Measurements from ENCODE around the gene RTL10. TPM values are rescaled to one million over a fixed set of nuclear protein-coding genes. Genes with fewer than 3 reads are reported as not detected.

The RTL10 gene
- total and polyA plus RNA-seq, 2 donors (not counting 1 experiment from before 2014, with no cell fraction given), result 6.4 to 15.2 TPM

DNA sequence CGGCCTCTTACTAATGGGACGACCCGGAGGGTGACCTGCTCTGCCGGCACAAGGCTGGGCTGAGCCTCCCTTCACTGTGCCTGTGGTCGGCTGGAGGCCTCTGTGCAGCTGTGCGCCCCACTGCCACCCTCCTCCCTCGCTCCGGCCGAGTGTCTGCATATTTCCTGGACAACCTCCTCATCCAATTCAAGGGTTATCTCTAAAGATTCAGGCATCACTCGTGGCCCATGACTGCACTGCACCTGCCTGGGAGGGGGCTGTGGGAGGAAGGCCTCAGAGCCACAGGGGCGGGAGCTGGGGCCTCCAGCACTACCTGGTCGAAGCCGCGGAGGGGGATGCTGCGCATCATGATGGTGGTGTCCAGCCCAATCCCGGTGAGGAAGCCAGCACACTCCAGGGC lies 43.1 kb upstream of the RTL10 start:
- Mint-ChIP-seq H3K27ac (no peak overlapping the region), H3K4me3 (no peak overlapping the region), H3K27me3 (no peaks in the 10 kb centered on the region), H3K4me1 (peaks cover 3% of the 10 kb centered on the region), H3K9me3 (ENCODE audit: insufficient read depth) (no peaks in the 10 kb centered on the region)
- Histone ChIP-seq H3K4me2 (replicated peaks; ENCODE audit: low read depth, low read length, poor library complexity, severe bottlenecking) (no peak overlapping the region), H4K20me1 (ENCODE audit: control insufficient read depth, insufficient read depth, low read length, poor library complexity, severe bottlenecking) (no peaks in the 10 kb centered on the region), H3K36me3 (replicated peaks in 1 of 2; ENCODE audit: control extremely low read depth in 1 of 2, control insufficient read depth in 1 of 2, extremely low read depth in 1 of 2, insufficient read depth in 2 of 2, low read length in 1 of 2) (no peaks in the 10 kb centered on the region), H2AFZ (ENCODE audit: insufficient read depth, low read depth, low read length, poor library complexity, severe bottlenecking) (no peak overlapping the region), H3K27me3 (replicated peaks in 1 of 4; ENCODE audit: control extremely low read depth in 1 of 4, control insufficient read depth in 3 of 4, insufficient read depth in 4 of 4, low read length in 3 of 4) (no peaks in the 10 kb centered on the region), H3K9me3 (ENCODE audit: control extremely low read depth in 1 of 3, control insufficient read depth in 2 of 3, insufficient read depth in 1 of 3, low read length in 2 of 3) (no peaks in the 10 kb centered on the region), H3K4me1 (ENCODE audit: control insufficient read depth in 2 of 2, insufficient read depth in 2 of 2, low read length in 2 of 2) (peaks cover 0 to under 1% of the 10 kb centered on the region in 2 donors), H3K79me2 (ENCODE audit: control insufficient read depth, insufficient read depth, low read length) (no peaks in the 10 kb centered on the region), H3K4me3 (ENCODE audit: control extremely low read depth in 1 of 5, extremely low read depth in 1 of 5, insufficient read depth in 1 of 5, low read depth in 2 of 5, low read length in 4 of 5) (no peak overlapping the region), H3K27ac (ENCODE audit: low read length in 2 of 2) (no peak overlapping the region), H3K9ac (ENCODE audit: low read length) (no peak overlapping the region)
- ChIA-PET CTCF (interaction anchor here (1.6 kb wide), 1 partner anchor 167 kb away, joined by 5 read pairs; no protein-coding TSS in a partner anchor), POLR2A (no interaction called here)
- ATAC-seq (ENCODE audit: low read depth), result no peak
- 100% methylated on average over 13 of the region's 16 CpGs for WGBS (ENCODE audit: insufficient coverage)
- no peak for DNase-seq
- no peak for TF ChIP-seq EZH2 (IDR thresholded peaks at IDR 0.05; ENCODE audit: borderline replicate concordance, insufficient read depth, low read depth, low read length, poor library complexity, severe bottlenecking)
- TF ChIP-seq CTCF (IDR thresholded peaks at IDR 0.05), result no peak
- intact Hi-C loops (cut with micrococcal nuclease), result loop anchor here (10.0 kb wide), 1 partner anchor 63 kb away; no protein-coding TSS in a partner anchor

GRCh38 chr22:19896665-19897355 lies 42.1 kb upstream of the RTL10 start:
- peaks cover 10% of the 10 kb centered on the region for H3K4me1 Mint-ChIP-seq
- Histone ChIP-seq H3K27ac (ENCODE audit: low read length in 2 of 2) (no peak overlapping the region), H3K36me3 (replicated peaks in 1 of 2; ENCODE audit: control extremely low read depth in 1 of 2, control insufficient read depth in 1 of 2, extremely low read depth in 1 of 2, insufficient read depth in 2 of 2, low read length in 1 of 2) (no peaks in the 10 kb centered on the region), H4K20me1 (ENCODE audit: control insufficient read depth, insufficient read depth, low read length, poor library complexity, severe bottlenecking) (no peaks in the 10 kb centered on the region), H3K79me2 (ENCODE audit: control insufficient read depth, insufficient read depth, low read length) (no peaks in the 10 kb centered on the region), H2AFZ (ENCODE audit: insufficient read depth, low read depth, low read length, poor library complexity, severe bottlenecking) (no peak overlapping the region), H3K9ac (ENCODE audit: low read length) (no peak overlapping the region), H3K4me3 (ENCODE audit: control extremely low read depth in 1 of 5, extremely low read depth in 1 of 5, insufficient read depth in 1 of 5, low read depth in 2 of 5, low read length in 4 of 5) (no peak overlapping the region), H3K9me3 (ENCODE audit: control extremely low read depth in 1 of 3, control insufficient read depth in 2 of 3, insufficient read depth in 1 of 3, low read length in 2 of 3) (no peaks in the 10 kb centered on the region), H3K27me3 (replicated peaks in 1 of 4; ENCODE audit: control extremely low read depth in 1 of 4, control insufficient read depth in 3 of 4, insufficient read depth in 4 of 4, low read length in 3 of 4) (no peaks in the 10 kb centered on the region), H3K4me1 (ENCODE audit: control insufficient read depth in 2 of 2, insufficient read depth in 2 of 2, low read length in 2 of 2) (peaks cover 8 to 10% of the 10 kb centered on the region in 2 donors), H3K4me2 (replicated peaks; ENCODE audit: low read depth, low read length, poor library complexity, severe bottlenecking) (no peak overlapping the region)
- DNase-seq (no peak), ATAC-seq (ENCODE audit: low read depth) (no peak)
- H3K4me3 Mint-ChIP-seq, result no peak overlapping the region
- intact Hi-C loops (cut with micrococcal nuclease), result loop anchor here (10.0 kb wide), 1 partner anchor 62 kb away; no protein-coding TSS in a partner anchor
- TF ChIP-seq CTCF (IDR thresholded peaks at IDR 0.05), result no peak
- no peaks in the 10 kb centered on the region for H3K9me3 Mint-ChIP-seq (ENCODE audit: insufficient read depth)
- POLR2A ChIA-PET, result no interaction called here
- H3K27ac Mint-ChIP-seq, result no peak overlapping the region
- CTCF ChIA-PET, result interaction anchor here (1.1 to 1.6 kb wide), 2 partner anchors 13 to 166 kb away, joined by 4 to 5 read pairs; no protein-coding TSS in a partner anchor
- WGBS (ENCODE audit: insufficient coverage), result 57% methylated on average over 13 of the region's 15 CpGs
- H3K27me3 Mint-ChIP-seq, result no peaks in the 10 kb centered on the region

Data from B cell (primary cell).